Caco-2 (cell line): ENCODE measurements around the gene BEST3. TPM values are rescaled to one million over a fixed set of nuclear protein-coding genes. Genes with fewer than 3 reads are reported as not detected.

Experiments
- BruUV-seq: library from RNA; stranded (reverse); fragments of 400-500 nt; replicated peaks from 2 replicates; lab custom pipeline; 2021; lab: Mats Ljungman, UMichigan
- CTCF ChIA-PET: fragments of 300-600 bp; sonication (Branson Sonifier 250); formaldehyde crosslinking; loops from one replicate; lab custom pipeline; 2022; ENCODE audit warnings: antibody characterized with exemption; lab: Charles Lee
- POLR2A ChIA-PET: fragments of 300-600 bp; sonication (Branson Sonifier 250); formaldehyde crosslinking; loops from one replicate; lab custom pipeline; 2022; ENCODE audit warnings: antibody characterized with exemption; lab: Charles Lee
- DNase-seq, 2 experiments: peaks; one replicate each; pipeline versions ENCODE4 v3.0.0 to v3.0.0-alpha.2; 2020 to 2022
- H3K27me3 ChIP-seq: replicated peaks from 2 replicates; pipeline ENCODE4 v1.6.0; 2011; ENCODE audit warnings: low read length; ENCODE audit not compliant: control insufficient read depth, insufficient read depth
- H3K36me3 ChIP-seq: 2 replicates; pipeline ENCODE4 v1.5.1; 2011; ENCODE audit warnings: low read length; ENCODE audit not compliant: control insufficient read depth, insufficient read depth
- H3K4me1 ChIP-seq: fragments of 250-450 bp; sonication (Bioruptor Pico); 2 replicates; pipeline ENCODE4 v1.5.1; 2020; ENCODE audit warnings: mild to moderate bottlenecking
- H3K4me3 ChIP-seq: 2 replicates; pipeline ENCODE4 v1.5.1; 2011; ENCODE audit warnings: low read depth, mild to moderate bottlenecking, control low read depth, low read length
- H3K9me3 ChIP-seq: fragments of 250-450 bp; sonication (Bioruptor Pico); 2 replicates; pipeline ENCODE4 v1.5.1; 2020; ENCODE audit warnings: mild to moderate bottlenecking, moderate library complexity
- H3K27ac Mint-ChIP-seq: one replicate; pipeline ENCODE4 v1.8.0; 2022; ENCODE audit warnings: mixed read lengths; ENCODE audit not compliant: unreplicated experiment
- H3K27me3 Mint-ChIP-seq: one replicate; pipeline ENCODE4 v1.8.0; 2022; ENCODE audit warnings: mixed read lengths; ENCODE audit not compliant: insufficient read depth, unreplicated experiment
- H3K36me3 Mint-ChIP-seq: one replicate; pipeline ENCODE4 v1.8.0; 2022; ENCODE audit warnings: mild to moderate bottlenecking, mixed read lengths; ENCODE audit not compliant: insufficient read depth, unreplicated experiment
- H3K4me1 Mint-ChIP-seq: one replicate; pipeline ENCODE4 v1.8.0; 2022; ENCODE audit warnings: low read depth, mixed read lengths; ENCODE audit not compliant: unreplicated experiment
- H3K4me3 Mint-ChIP-seq: one replicate; pipeline ENCODE4 v1.8.0; 2022; ENCODE audit warnings: mild to moderate bottlenecking, moderate library complexity, mixed read lengths; ENCODE audit not compliant: unreplicated experiment
- H3K9me3 Mint-ChIP-seq: one replicate; pipeline ENCODE4 v1.8.0; 2022; ENCODE audit warnings: mixed read lengths; ENCODE audit not compliant: unreplicated experiment
- CTCF ChIP-seq, 2 experiments: fragments of 200-600 bp in 1 of 2; IDR thresholded peaks; 1 replicate in 1 of 2; 2 replicates in 1 of 2; pipeline versions ENCODE4 v1.5.1 to v1.8.0; 2011 to 2022; ENCODE audit warnings: antibody characterized with exemption in 1 of 2, control low read depth in 1 of 2, inconsistent platforms in 1 of 2, low read depth in 1 of 2, low read length in 1 of 2, mild to moderate bottlenecking in 1 of 2, moderate library complexity in 1 of 2; ENCODE audit not compliant: insufficient read depth in 1 of 2, severe bottlenecking in 1 of 2, unreplicated experiment in 1 of 2
- intact Hi-C: fragments of 100-400 bp; cut with micrococcal nuclease; formaldehyde crosslinking; loops from one replicate; pipeline ENCODE4 v1.10.0; 2022; ENCODE audit not compliant: unreplicated experiment
- total RNA-seq: library from RNA; stranded (reverse); gene quantifications from 2 replicates; pipeline ENCODE4 v1.2.3, GENCODE V29; 2022

The BEST3 gene
- total RNA-seq, 1 experiment from 2014 or later: 1.3 TPM

- H3K36me3 Mint-ChIP-seq: no peaks in the 10 kb centered on the region
- no peaks in the 10 kb centered on the region for H3K36me3 ChIP-seq
- no peak overlapping the region for H3K4me3 Mint-ChIP-seq
- H3K4me3 ChIP-seq: no peak overlapping the region
- no TSS peak for BruUV-seq
- 0 out of 2 replicates have a peak, but pooled peaks cover 2% of the 10 kb centered on the region for H3K9me3 ChIP-seq
- no peaks in the 10 kb centered on the region for H3K4me1 ChIP-seq
- intact Hi-C loops: no loop called here
- ChIA-PET CTCF (interaction anchor here (0.7 kb wide), 1 partner anchor 78 kb away, joined by 5 read pairs; no protein-coding TSS in a partner anchor), POLR2A (no interaction called here)
- no peak for DNase-seq
- H3K4me1 Mint-ChIP-seq: peaks cover 11% of the 10 kb centered on the region
- no peaks in the 10 kb centered on the region for H3K27me3 ChIP-seq
- peaks cover 17% of the 10 kb centered on the region for H3K9me3 Mint-ChIP-seq
- H3K27me3 Mint-ChIP-seq: no peaks in the 10 kb centered on the region
- H3K27ac Mint-ChIP-seq: no peak overlapping the region
- no peak for TF ChIP-seq CTCF (IDR thresholded peaks at IDR 0.05; ENCODE audit: insufficient read depth in 1 of 2, low read depth in 1 of 2, low read length in 1 of 2, severe bottlenecking in 1 of 2, unreplicated experiment in 1 of 2)
These were observed 80.1 kb downstream of the BEST3 start for GRCh38 chr12:69619050-69619449.

GRCh38 chr12:69616025-69616424 is 83.1 kb downstream of the BEST3 start:
- H3K4me3 ChIP-seq: no peak overlapping the region
- CTCF ChIA-PET: no interaction called here
- Mint-ChIP-seq H3K4me3 (no peak overlapping the region), H3K27ac (no peak overlapping the region), H3K4me1 (no peaks in the 10 kb centered on the region), H3K36me3 (no peaks in the 10 kb centered on the region), H3K27me3 (no peaks in the 10 kb centered on the region), H3K9me3 (peaks cover 8% of the 10 kb centered on the region)
- TF ChIP-seq CTCF (IDR thresholded peaks at IDR 0.05; ENCODE audit: insufficient read depth in 1 of 2, low read depth in 1 of 2, low read length in 1 of 2, severe bottlenecking in 1 of 2, unreplicated experiment in 1 of 2): no peak
- intact Hi-C loops: no loop called here
- BruUV-seq: no TSS peak
- H3K4me1 ChIP-seq: no peaks in the 10 kb centered on the region
- H3K36me3 ChIP-seq: no peaks in the 10 kb centered on the region
- 0 out of 2 replicates have a peak, but pooled peaks cover 2% of the 10 kb centered on the region for H3K9me3 ChIP-seq
- no peak for DNase-seq
- no peaks in the 10 kb centered on the region for H3K27me3 ChIP-seq
- POLR2A ChIA-PET: no interaction called here

GRCh38 chr12:69613351-69613750 is 85.8 kb downstream of the BEST3 start:
- no peak for DNase-seq
- no peaks in the 10 kb centered on the region for H3K4me1 ChIP-seq
- no peak overlapping the region for H3K4me3 ChIP-seq
- H3K27me3 ChIP-seq: no peaks in the 10 kb centered on the region
- Mint-ChIP-seq H3K27me3 (no peaks in the 10 kb centered on the region), H3K9me3 (peaks cover 8% of the 10 kb centered on the region), H3K4me3 (no peak overlapping the region), H3K27ac (no peak overlapping the region), H3K4me1 (no peaks in the 10 kb centered on the region), H3K36me3 (peaks cover 4% of the 10 kb centered on the region)
- H3K9me3 ChIP-seq: no peaks in the 10 kb centered on the region
- ChIA-PET POLR2A (no interaction called here), CTCF (no interaction called here)
- H3K36me3 ChIP-seq: no peaks in the 10 kb centered on the region
- no peak for TF ChIP-seq CTCF (IDR thresholded peaks at IDR 0.05; ENCODE audit: insufficient read depth in 1 of 2, low read depth in 1 of 2, low read length in 1 of 2, severe bottlenecking in 1 of 2, unreplicated experiment in 1 of 2)
- intact Hi-C loops: no loop called here
- BruUV-seq: no TSS peak
